Measurements from ENCODE around the gene ATP23.
A peak's percentile ranks its signal among the peaks of the same experiment; 100 is the strongest.

ATP23 gene

GRCh38 chr12:57904426-57904825 is 36.9 kb upstream of the ATP23 start:
- TF ChIP-seq CTCF (IDR thresholded peaks at IDR 0.05; ENCODE audit: borderline replicate concordance, control extremely low read depth, extremely low read depth, insufficient read depth, missing control alignments): no peak
- in situ Hi-C loops (cut with MboI; ENCODE audit: low sequenced_read_pairs, unreplicated experiment): no loop called here
- no peak for DNase-seq (ENCODE audit: low spot score)

GRCh38 chr12:57904848-57905811 is 36.2 kb upstream of the ATP23 start:
- in situ Hi-C loops (cut with MboI; ENCODE audit: low sequenced_read_pairs, unreplicated experiment): loop anchor here (5.0 kb wide), 1 partner anchor 73 kb away; no protein-coding TSS in a partner anchor
- peak; percentile 99 for TF ChIP-seq CTCF (IDR thresholded peaks at IDR 0.05; ENCODE audit: borderline replicate concordance, control extremely low read depth, extremely low read depth, insufficient read depth, missing control alignments)
- peak; percentile 76 for DNase-seq (ENCODE audit: low spot score)

GRCh38 chr12:57905812-57906475 is 35.4 kb upstream of the ATP23 start:
- no peak for DNase-seq (ENCODE audit: low spot score)
- TF ChIP-seq CTCF (IDR thresholded peaks at IDR 0.05; ENCODE audit: borderline replicate concordance, control extremely low read depth, extremely low read depth, insufficient read depth, missing control alignments): no peak
- in situ Hi-C loops (cut with MboI; ENCODE audit: low sequenced_read_pairs, unreplicated experiment): loop anchor here (5.0 kb wide), 1 partner anchor 74 kb away; no protein-coding TSS in a partner anchor

GRCh38 chr12:57906821-57907220 is 34.5 kb upstream of the ATP23 start:
- no peak for TF ChIP-seq CTCF (IDR thresholded peaks at IDR 0.05; ENCODE audit: borderline replicate concordance, control extremely low read depth, extremely low read depth, insufficient read depth, missing control alignments)
- no peak for DNase-seq (ENCODE audit: low spot score)
- in situ Hi-C loops (cut with MboI; ENCODE audit: low sequenced_read_pairs, unreplicated experiment): loop anchor here (5.0 kb wide), 1 partner anchor 75 kb away; no protein-coding TSS in a partner anchor

GRCh38 chr12:57907281-57907680 is 34.1 kb upstream of the ATP23 start:
- TF ChIP-seq CTCF (IDR thresholded peaks at IDR 0.05; ENCODE audit: borderline replicate concordance, control extremely low read depth, extremely low read depth, insufficient read depth, missing control alignments): no peak
- DNase-seq (ENCODE audit: low spot score): no peak
- in situ Hi-C loops (cut with MboI; ENCODE audit: low sequenced_read_pairs, unreplicated experiment): loop anchor here (5.0 kb wide), 1 partner anchor 75 kb away; no protein-coding TSS in a partner anchor

- no peak for TF ChIP-seq CTCF (IDR thresholded peaks at IDR 0.05; ENCODE audit: borderline replicate concordance, control extremely low read depth, extremely low read depth, insufficient read depth, missing control alignments)
- in situ Hi-C loops (cut with MboI; ENCODE audit: low sequenced_read_pairs, unreplicated experiment): loop anchor here (5.0 kb wide), 1 partner anchor 76 kb away; no protein-coding TSS in a partner anchor
- DNase-seq (ENCODE audit: low spot score): no peak
Observed at GRCh38 chr12:57908511-57908910, 32.9 kb upstream of the ATP23 start.

All from GM13976 (cell line).